GM12875 (cell line): ENCODE results near the gene INO80C.

Experiments used
- H3K4me3 ChIP-seq: one replicate; pipeline ENCODE4 v1.5.1; 2011; ENCODE audit warnings: low read depth, low read length, control low read depth
- CTCF ChIP-seq: IDR thresholded peaks from 2 replicates; pipeline ENCODE4 v1.5.1; 2011; ENCODE audit warnings: low read depth, mild to moderate bottlenecking, control low read depth, inconsistent platforms, low read length, moderate library complexity, borderline replicate concordance; ENCODE audit not compliant: insufficient read depth

INO80C gene

GRCh38 chr18:35438480-35439234 lies 59.1 kb downstream of the INO80C start:
- no peak for TF ChIP-seq CTCF

GRCh38 chr18:35437836-35438235 lies 59.9 kb downstream of the INO80C start:
- no peak overlapping the region for H3K4me3 ChIP-seq
- TF ChIP-seq CTCF = no peak

More at GRCh38 chr18:35438480-35439234, 59.1 kb downstream of the INO80C start:
- no peak overlapping the region for H3K4me3 ChIP-seq

- no peak for TF ChIP-seq CTCF
- no peak overlapping the region for H3K4me3 ChIP-seq
Observed at GRCh38 chr18:35436076-35436649, 61.6 kb downstream of the INO80C start.

- no peak for TF ChIP-seq CTCF
- H3K4me3 ChIP-seq = no peak overlapping the region
Observed at GRCh38 chr18:35435401-35435800, 62.4 kb downstream of the INO80C start.

- no peak for TF ChIP-seq CTCF
- no peak overlapping the region for H3K4me3 ChIP-seq
Observed at GRCh38 chr18:35432565-35433001, 65.2 kb downstream of the INO80C start.

GRCh38 chr18:35431374-35431741 lies 66.4 kb downstream of the INO80C start:
- TF ChIP-seq CTCF = no peak

More at GRCh38 chr18:35431374-35431741, 66.4 kb downstream of the INO80C start:
- H3K4me3 ChIP-seq = no peak overlapping the region
